Measurements from ENCODE around the gene CLASP1.
"Not testable (repeated sequence)": the region's sequence is repeated elsewhere in the genome, so short reads cannot be mapped to it uniquely, and the experiment has no call there.

Gene CLASP1

GRCh38 chr2:121498731-121499130 is 150.5 kb downstream of the CLASP1 start:
- no peak for DNase-seq

GRCh38 chr2:121492409-121492808 is 156.9 kb downstream of the CLASP1 start:
- DNase-seq, result no peak

GRCh38 chr2:121491518-121491917 is 157.7 kb downstream of the CLASP1 start:
- peak; percentile 18 for DNase-seq

GRCh38 chr2:121490584-121491133 is 158.6 kb downstream of the CLASP1 start:
- no peak for DNase-seq

GRCh38 chr2:121489911-121490583 is 159.2 kb downstream of the CLASP1 start:
- peak; percentile 9 for DNase-seq

GRCh38 chr2:121489284-121489683 is 160.0 kb downstream of the CLASP1 start:
- peak; percentile 78 for DNase-seq

- no peak for DNase-seq
These were observed 163.0 kb downstream of the CLASP1 start for GRCh38 chr2:121486191-121486790.

- no peak for DNase-seq
These were observed 164.2 kb downstream of the CLASP1 start for GRCh38 chr2:121485039-121485438.

- no peak for DNase-seq
These were observed 165.4 kb downstream of the CLASP1 start for GRCh38 chr2:121483846-121484245.

GRCh38 chr2:121483021-121483420 is 166.2 kb downstream of the CLASP1 start:
- DNase-seq, result no peak

GRCh38 chr2:121480826-121481225 is 168.4 kb downstream of the CLASP1 start:
- DNase-seq, result no peak

- DNase-seq, result peak; percentile 31
These were observed 169.3 kb downstream of the CLASP1 start for GRCh38 chr2:121479882-121480522.

GRCh38 chr2:121478996-121479745 is 170.1 kb downstream of the CLASP1 start:
- DNase-seq, result no peak

- not testable (repeated sequence) for DNase-seq
These were observed 170.8 kb downstream of the CLASP1 start for GRCh38 chr2:121478358-121478995.

- DNase-seq, result no peak
These were observed 172.6 kb downstream of the CLASP1 start for GRCh38 chr2:121476684-121477083.

- peak; percentile 26 for DNase-seq
These were observed 173.3 kb downstream of the CLASP1 start for GRCh38 chr2:121475811-121476571.

GRCh38 chr2:121473512-121473911 is 175.8 kb downstream of the CLASP1 start:
- DNase-seq, result no peak

- DNase-seq, result no peak
These were observed 176.7 kb downstream of the CLASP1 start for GRCh38 chr2:121472470-121472993.

GRCh38 chr2:121471532-121472469 is 177.5 kb downstream of the CLASP1 start:
- DNase-seq, result no peak

GRCh38 chr2:121470917-121471316 is 178.3 kb downstream of the CLASP1 start:
- DNase-seq, result no peak

Data from DMS53 (cell line).